Loucy (cell line): ENCODE results near the gene LRSAM1.

Source experiments
- EZH2phosphoT487 ChIP-seq: fragments of 200-600 bp; IDR thresholded peaks from 2 replicates; pipeline ENCODE4 v1.6.1; 2018; ENCODE audit warnings: antibody characterized with exemption, mild to moderate bottlenecking, moderate library complexity, borderline replicate concordance
- TF ChIP-seq, protein P1 (sequence below): fragments of 200-600 bp; sonication (generic); conservative IDR thresholded peaks from 2 replicates; pipeline ENCODE4 v1.5.1; 2014; ENCODE audit warnings: mild to moderate bottlenecking, antibody characterized with exemption, low read length

GRCh38 chr9:127541865-127542264 is 90.6 kb downstream of the LRSAM1 start:
- no peak for TF ChIP-seq EZH2phosphoT487
- TF ChIP-seq, protein P1, sequence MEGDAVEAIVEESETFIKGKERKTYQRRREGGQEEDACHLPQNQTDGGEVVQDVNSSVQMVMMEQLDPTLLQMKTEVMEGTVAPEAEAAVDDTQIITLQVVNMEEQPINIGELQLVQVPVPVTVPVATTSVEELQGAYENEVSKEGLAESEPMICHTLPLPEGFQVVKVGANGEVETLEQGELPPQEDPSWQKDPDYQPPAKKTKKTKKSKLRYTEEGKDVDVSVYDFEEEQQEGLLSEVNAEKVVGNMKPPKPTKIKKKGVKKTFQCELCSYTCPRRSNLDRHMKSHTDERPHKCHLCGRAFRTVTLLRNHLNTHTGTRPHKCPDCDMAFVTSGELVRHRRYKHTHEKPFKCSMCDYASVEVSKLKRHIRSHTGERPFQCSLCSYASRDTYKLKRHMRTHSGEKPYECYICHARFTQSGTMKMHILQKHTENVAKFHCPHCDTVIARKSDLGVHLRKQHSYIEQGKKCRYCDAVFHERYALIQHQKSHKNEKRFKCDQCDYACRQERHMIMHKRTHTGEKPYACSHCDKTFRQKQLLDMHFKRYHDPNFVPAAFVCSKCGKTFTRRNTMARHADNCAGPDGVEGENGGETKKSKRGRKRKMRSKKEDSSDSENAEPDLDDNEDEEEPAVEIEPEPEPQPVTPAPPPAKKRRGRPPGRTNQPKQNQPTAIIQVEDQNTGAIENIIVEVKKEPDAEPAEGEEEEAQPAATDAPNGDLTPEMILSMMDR = no peak
